Measurements from ENCODE around the gene EPC1.

DNA sequence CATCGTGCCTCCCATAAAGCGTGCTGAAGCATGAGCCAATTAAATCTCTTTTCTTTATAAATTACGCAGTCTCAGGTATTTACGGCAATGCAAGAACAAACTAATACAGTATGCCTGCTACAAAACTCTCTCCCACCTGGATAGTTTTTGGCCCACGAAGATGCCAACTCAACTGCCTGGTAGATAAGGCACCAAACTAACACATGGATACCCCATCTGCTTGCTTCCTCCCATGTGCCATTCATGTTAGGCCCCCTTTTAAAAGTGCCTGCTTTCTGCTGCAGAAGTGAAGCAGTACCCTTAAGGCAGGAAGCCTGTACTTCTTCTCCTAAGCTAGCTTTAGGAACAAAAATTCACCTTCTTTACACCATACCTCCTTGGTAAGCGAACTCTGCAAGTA is 15.6 kb upstream of the EPC1 start:
- TF ChIP-seq, protein P1, sequence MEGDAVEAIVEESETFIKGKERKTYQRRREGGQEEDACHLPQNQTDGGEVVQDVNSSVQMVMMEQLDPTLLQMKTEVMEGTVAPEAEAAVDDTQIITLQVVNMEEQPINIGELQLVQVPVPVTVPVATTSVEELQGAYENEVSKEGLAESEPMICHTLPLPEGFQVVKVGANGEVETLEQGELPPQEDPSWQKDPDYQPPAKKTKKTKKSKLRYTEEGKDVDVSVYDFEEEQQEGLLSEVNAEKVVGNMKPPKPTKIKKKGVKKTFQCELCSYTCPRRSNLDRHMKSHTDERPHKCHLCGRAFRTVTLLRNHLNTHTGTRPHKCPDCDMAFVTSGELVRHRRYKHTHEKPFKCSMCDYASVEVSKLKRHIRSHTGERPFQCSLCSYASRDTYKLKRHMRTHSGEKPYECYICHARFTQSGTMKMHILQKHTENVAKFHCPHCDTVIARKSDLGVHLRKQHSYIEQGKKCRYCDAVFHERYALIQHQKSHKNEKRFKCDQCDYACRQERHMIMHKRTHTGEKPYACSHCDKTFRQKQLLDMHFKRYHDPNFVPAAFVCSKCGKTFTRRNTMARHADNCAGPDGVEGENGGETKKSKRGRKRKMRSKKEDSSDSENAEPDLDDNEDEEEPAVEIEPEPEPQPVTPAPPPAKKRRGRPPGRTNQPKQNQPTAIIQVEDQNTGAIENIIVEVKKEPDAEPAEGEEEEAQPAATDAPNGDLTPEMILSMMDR (conservative IDR thresholded peaks at IDR 0.05 in 1 of 2, IDR thresholded peaks at IDR 0.05 in 1 of 2; ENCODE audit: low read depth in 1 of 2, low read length in 2 of 2) = no peak
- no peak for TF ChIP-seq EZH2 (IDR thresholded peaks at IDR 0.05; ENCODE audit: low read length, missing control alignments)
